HTERT RPE-1 (cell line): ENCODE data around the gene TLR3.
"Not testable (repeated sequence)": the region's sequence is repeated elsewhere in the genome, so short reads cannot be mapped to it uniquely, and the experiment has no call there.

Experiments used
- in situ Hi-C: fragments of 300-500 bp; cut with MboI; formaldehyde crosslinking; loops from 4 replicates; pipeline ENCODE4 v1.14.3; 2020; ENCODE audit warnings: low sequenced_read_pairs

The TLR3 gene

GRCh38 chr4:186047501-186047900 is 21.5 kb upstream of the TLR3 start:
- in situ Hi-C loops, result not testable (repeated sequence)

DNA sequence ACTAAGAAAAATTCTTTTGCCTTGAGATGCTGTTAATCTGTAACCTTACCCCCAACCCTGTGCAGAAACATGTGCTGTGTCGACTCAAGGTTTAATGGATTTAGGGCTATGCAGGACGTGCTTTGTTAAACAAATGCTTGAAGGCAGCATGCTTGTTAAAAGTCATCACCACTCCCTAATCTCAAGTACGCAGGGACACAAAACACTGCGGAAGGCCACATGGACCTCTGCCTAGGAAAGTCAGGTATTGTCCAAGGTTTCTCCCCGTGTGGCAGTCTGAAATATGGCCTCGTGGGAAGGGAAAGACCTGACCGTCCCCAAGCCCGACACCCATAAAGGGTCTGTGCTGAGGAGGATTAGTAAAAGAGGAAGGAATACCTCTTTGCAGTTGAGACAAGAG is 18.8 kb upstream of the TLR3 start:
- in situ Hi-C loops, result not testable (repeated sequence)

- in situ Hi-C loops, result no loop called here
Measured at GRCh38 chr4:186051096-186051495, 17.9 kb upstream of the TLR3 start.

DNA sequence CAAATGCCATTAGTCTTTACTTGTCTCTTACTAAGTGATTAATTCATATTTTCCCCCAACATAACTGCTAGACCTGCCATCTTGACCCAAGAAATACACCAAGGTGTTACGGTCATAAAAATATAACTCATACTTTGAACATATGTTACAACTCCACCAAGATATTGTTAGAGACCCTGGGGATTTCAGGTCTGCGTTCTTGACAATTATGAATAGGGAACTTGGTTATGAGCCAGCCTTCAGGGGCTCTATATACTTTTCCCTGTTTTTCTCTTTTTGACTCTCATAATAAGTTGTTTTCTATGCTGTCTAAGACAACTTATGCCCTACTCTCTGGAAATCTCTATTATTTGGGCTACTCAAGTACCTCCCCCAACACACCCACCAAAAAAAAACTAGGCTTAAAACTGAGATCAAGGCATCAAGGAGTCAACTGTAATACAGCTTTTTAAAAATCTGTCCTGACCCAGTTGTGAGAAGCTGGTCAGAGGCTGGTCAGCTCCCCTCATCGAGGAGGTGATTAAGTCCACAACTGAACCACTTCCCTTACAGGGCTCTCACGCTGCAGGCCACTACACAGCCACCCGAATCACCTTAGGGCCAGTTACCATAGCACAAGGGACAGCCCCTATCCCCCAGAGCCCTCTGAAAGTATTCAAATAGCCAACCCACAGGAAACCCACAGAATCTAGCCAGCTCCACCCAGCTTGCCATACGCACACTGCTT is 10.5 kb upstream of the TLR3 start:
- in situ Hi-C loops, result no loop called here

DNA sequence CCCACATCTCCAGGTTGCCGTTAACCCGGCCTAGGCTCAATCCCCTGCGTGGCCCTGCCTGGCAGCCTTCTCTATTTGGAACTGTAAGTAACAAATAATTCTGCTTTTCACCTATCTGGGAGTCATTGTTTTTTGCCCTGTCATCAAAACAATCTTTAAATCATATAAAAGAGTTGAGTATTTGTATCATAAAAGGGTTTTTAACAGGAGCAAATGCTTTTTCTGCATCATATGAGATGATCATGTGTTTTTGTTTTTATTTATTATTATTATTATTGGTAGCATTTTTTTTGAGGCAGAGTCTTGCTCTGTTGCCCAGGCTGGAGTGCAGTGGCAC is 10.0 kb upstream of the TLR3 start:
- in situ Hi-C loops, result no loop called here

GRCh38 chr4:186061921-186062320 is 7.0 kb upstream of the TLR3 start:
- in situ Hi-C loops, result no loop called here

DNA sequence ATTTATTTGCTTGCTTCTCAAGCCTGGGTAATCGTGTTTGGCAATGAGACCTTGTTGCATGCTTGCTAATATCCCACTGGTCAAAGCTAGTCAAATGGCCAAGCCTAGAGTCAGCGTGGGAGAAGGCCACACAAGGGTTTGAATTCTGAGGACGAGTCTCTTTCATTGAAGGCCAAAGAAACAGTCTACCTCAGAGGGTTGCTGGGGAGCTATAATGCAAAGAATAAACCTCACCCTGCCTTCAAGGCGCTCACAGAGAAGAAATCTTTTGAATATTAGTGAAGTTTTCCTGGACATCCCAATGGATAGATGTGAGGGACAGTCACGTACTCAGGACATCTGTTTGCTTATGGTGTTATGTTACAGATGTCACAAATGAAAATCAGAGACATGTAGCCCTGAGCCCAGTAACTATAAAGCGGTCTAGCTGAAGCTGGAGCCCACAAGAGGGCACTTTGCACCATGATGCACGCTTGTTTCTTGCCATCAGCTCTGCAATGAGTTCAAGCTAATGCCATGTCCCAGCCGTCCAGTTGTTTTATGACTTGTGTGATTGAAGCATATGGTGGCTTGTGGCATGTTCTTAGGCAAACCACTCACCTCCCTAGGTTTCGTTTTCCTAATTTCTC is 1.1 kb upstream of the TLR3 start:
- in situ Hi-C loops, result no loop called here

GRCh38 chr4:186069729-186070128 is 773 bp downstream of the TLR3 start:
- in situ Hi-C loops, result no loop called here

GRCh38 chr4:186072516-186072915 is 3.6 kb downstream of the TLR3 start:
- in situ Hi-C loops, result no loop called here

DNA sequence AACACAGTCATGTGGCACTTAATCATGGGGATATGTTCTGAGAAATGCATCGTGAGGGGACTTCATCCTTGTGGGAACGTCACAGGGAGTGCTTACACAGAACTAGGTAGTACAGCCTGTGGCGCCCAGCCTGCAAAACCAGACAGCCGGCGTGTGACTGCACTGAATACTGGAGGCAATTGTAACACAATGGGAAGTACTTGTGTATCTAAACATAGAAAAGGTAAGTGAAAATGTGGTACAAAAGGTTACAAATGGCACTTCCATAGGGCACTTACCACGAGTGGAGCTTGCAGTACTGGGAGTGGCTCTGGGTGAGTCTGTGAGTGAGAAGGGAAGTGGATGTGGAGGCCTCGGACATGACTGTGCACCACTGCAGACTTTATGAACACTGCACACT is 5.2 kb downstream of the TLR3 start:
- in situ Hi-C loops, result no loop called here

DNA sequence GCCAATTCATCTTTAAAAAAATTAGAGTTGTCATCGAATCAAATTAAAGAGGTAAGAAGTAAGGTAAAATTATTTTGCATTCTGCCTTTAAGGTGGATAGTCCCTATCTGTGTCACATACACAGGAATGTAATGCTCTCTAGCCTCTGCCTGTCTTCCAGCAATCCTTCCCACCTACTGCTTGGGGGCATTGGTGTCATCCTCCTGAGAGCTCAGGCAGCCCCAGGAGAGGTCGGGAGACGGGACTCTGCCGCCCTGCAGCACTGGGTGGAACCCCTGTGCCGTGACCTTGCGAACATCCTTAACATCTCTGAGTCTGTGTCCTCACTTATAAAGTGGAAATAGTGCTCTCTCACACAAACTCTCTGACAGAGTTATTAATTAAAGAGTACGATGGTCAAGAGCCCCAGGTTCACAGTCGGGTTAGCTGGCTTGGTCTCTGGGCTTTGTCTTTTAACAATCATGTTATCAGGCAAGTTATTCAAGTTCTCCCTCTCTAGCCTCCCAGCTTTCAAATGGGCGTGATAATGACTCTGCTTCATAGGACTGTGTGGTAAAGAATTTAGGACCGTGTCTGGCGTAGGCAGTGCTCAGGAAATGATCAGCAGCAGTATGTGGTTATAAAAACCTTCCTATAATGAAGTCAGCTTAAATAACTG is 10.2 kb downstream of the TLR3 start:
- in situ Hi-C loops, result no loop called here

DNA sequence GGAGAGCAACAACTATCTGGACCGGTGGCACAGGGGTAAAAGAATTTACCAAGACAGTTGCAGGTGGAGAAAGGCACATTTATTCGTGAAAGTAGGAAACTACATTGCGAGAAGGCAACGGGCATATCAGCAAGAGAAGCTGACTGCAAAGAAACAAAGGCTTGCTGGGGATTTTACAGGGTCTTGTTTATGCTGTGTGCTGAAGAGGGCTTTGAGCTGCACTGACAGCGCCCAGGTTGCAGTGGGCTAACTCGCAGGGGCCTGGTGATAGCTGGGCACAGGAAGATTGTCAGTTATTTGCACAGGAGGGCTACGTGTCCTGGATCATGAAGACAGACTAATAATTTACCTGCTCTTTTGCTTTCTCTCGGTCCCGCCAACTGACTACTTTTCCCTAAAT is 10.7 kb downstream of the TLR3 start:
- in situ Hi-C loops, result no loop called here

- in situ Hi-C loops, result no loop called here
Measured at GRCh38 chr4:186081202-186081807, 12.3 kb downstream of the TLR3 start.

DNA sequence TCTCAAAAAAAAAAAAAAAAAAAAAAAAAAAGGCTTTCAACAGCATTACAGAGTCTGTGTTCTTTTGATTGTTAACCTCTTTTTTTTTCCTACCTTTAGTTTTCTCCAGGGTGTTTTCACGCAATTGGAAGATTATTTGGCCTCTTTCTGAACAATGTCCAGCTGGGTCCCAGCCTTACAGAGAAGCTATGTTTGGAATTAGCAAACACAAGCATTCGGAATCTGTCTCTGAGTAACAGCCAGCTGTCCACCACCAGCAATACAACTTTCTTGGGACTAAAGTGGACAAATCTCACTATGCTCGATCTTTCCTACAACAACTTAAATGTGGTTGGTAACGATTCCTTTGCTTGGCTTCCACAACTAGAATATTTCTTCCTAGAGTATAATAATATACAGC is 13.3 kb downstream of the TLR3 start:
- in situ Hi-C loops, result no loop called here

DNA sequence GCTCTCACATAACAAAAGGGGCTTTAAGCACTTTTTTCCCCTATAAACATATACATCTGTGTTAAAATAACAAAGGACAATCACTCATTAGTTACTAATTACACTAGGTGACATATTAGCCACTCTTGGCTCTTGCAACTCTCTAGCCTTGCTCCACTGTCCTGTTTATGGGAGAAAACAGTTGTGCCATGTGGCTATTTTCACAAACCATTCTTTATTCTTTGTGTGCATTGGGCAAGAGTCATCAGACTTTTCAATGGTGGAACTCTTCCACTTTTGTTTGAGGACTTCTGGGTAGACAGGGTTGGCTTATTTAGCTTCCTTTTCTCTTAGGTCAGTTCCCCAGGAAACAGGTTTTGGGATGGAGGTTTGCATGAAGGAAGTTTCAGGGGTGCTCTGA is 19.6 kb downstream of the TLR3 start:
- in situ Hi-C loops, result no loop called here

GRCh38 chr4:186092296-186092695 is 23.3 kb downstream of the TLR3 start:
- in situ Hi-C loops, result no loop called here

DNA sequence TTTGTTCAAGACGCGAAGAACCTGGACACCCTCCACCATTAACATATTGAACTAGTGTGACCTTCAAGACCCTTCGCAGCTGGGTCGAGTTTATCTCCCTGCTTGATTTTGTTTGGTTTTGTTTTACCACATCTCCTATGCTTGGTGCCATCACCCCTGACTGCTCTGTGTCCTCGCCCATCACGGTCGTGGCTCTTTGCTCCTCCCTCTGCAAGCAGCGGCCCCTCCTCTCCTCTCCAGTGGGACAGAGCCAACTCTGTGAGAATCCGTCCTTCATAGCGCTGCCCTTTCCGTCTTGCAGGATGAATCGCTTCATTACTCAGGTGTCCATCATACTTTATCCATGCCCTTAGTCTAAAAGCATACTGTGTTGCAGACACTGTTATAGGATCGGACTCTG is 26.4 kb downstream of the TLR3 start:
- in situ Hi-C loops, result no loop called here

- in situ Hi-C loops, result no loop called here
Measured at GRCh38 chr4:186096681-186097165, 27.8 kb downstream of the TLR3 start.

DNA sequence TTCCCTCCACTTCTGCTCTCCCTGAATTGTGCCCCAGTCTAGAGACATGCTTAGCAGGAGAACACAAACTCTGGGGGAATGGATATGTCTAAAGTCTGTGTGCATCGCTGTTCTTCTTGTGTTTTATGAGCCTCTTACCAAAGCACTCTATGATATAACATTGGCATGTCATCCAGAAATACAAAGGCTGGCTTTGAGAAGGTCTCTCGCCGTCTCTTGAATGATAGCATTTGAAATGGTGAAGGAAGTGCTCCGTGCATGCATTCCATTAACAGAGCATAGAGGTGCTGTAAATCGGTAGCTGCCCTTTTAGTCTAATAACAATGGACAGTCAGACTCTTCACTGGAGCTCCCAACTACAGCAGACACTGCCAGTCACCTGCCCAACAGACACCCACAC is 28.4 kb downstream of the TLR3 start:
- in situ Hi-C loops, result no loop called here

GRCh38 chr4:186102931-186103330 is 34.0 kb downstream of the TLR3 start:
- in situ Hi-C loops, result no loop called here

- in situ Hi-C loops, result no loop called here
Measured at GRCh38 chr4:186104114-186104889, 35.3 kb downstream of the TLR3 start, which contains the start of gene FAM149A. FAM149A (plus strand) TSS chr4:186104704.
